Thyroid gland (tissue), 4 donors: Measurements from ENCODE around the gene APLF. TPM values are rescaled to one million over a fixed set of nuclear protein-coding genes. Genes with fewer than 3 reads are reported as not detected.
"Not testable (repeated sequence)": the region's sequence is repeated elsewhere in the genome, so short reads cannot be mapped to it uniquely, and the experiment has no call there.

Experiments used
- DNase-seq, 2 donors: peaks; one replicate each; pipeline ENCODE4 v3.0.0-alpha.2; 2019
- H3K27ac ChIP-seq, 3 donors: fragments of 200-600 bp; sonication (generic); 1 replicate in 2 of 3; 2 replicates in 1 of 3; pipeline ENCODE4 v1.5.1; 2016 to 2019; ENCODE audit warnings: mild to moderate bottlenecking in 1 of 3, moderate library complexity in 1 of 3
- H3K27me3 ChIP-seq: fragments of 200-600 bp; sonication (generic); one replicate; pipeline ENCODE4 v1.5.1; 2019
- H3K36me3 ChIP-seq, 2 donors: fragments of 200-600 bp; sonication (generic); one replicate each; pipeline ENCODE4 v1.5.1; 2016 to 2019
- H3K4me1 ChIP-seq, 2 donors: fragments of 200-600 bp; sonication (generic); one replicate each; pipeline ENCODE4 v1.5.1; 2017 to 2019
- H3K4me3 ChIP-seq, 3 donors: fragments of 200-600 bp; sonication (generic); replicated peaks in 1 of 3; 1 replicate in 2 of 3; 2 replicates in 1 of 3; pipeline ENCODE4 v1.5.1; 2016; ENCODE audit warnings: mild to moderate bottlenecking in 1 of 3
- H3K9me3 ChIP-seq: fragments of 200-600 bp; sonication (generic); one replicate; pipeline ENCODE4 v1.5.1; 2017
- POLR2A ChIP-seq, 2 donors: fragments of 450-650 bp; IDR thresholded peaks; one replicate each; pipeline ENCODE4 v1.6.1; 2017; ENCODE audit warnings: antibody characterized with exemption in 2 of 2, mild to moderate bottlenecking in 2 of 2, moderate library complexity in 1 of 2
- WGBS, 2 donors: methylation state at CpG; one replicate each; pipeline ENCODE4 v1.1.5; 2017; 5-methylcytosine and 5-hydroxymethylcytosine counted together
- intact Hi-C: fragments of 100-400 bp; cut with DNase I; formaldehyde crosslinking; loops from one replicate; pipeline ENCODE4 v1.15.1; 2023
- total RNA-seq, 4 donors: library from RNA; depleted of rRNA; stranded (reverse); fragments of >200 nt; gene quantifications; one replicate each; pipeline ENCODE4 v1.2.3, GENCODE V29; 2016
- TF ChIP-seq, protein P1 (sequence below), 6 experiments: fragments of 200-600 bp in 3 of 6; fragments of 450-650 bp in 3 of 6; sonication (generic) in 3 of 6; IDR thresholded peaks; one replicate each; pipeline ENCODE4 v1.5.1; 2016 to 2019; ENCODE audit warnings: antibody characterized with exemption in 6 of 6, mild to moderate bottlenecking in 2 of 6, inconsistent platforms in 1 of 6, moderate library complexity in 1 of 6

APLF gene
- total RNA-seq, 4 donors from 2014 or later = 8.7 to 12.9 (median 9.6) TPM

DNA sequence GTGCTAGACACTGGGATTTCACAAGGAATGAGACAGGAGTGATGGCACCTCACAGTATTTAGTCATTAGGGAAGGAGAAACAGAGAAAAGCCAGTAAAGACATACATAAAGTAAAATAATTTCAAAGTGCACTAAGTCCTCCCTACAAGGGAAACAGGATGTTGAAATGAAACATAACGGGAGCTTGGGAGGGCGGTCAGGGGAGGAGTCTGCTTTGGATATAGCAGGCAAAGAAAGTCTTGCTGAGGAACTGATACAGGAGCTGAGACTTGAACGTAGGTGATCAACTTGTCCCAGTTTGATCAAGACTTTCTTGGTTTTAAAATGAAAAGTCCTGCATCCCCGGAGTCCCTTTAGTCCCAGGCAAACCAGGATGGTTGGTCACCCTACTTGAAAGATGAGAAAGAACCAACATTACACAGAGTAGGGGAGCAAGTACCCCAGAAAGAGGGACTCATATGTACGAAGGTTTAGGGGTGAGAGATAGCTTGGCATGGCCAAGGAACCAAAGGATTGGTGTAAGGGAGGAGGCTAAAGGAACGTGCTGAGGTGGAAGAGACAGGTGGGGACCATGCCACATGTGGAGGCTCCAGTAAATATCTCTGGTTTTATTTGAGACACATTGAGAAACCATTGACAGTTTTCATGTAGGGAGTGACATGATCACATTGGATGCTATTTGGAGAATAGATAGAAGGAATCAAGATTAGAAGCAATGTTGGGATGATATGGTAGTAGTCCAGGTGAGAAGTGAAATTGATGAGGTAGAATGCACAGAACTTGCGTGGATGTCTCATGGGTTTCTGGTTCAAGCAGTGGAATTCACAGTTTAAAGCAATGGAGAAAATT, 28.7 kb upstream of the APLF start:
- H3K27ac ChIP-seq = no peak overlapping the region
- H3K9me3 ChIP-seq = no peaks in the 10 kb centered on the region
- intact Hi-C loops = no loop called here
- TF ChIP-seq, protein P1, sequence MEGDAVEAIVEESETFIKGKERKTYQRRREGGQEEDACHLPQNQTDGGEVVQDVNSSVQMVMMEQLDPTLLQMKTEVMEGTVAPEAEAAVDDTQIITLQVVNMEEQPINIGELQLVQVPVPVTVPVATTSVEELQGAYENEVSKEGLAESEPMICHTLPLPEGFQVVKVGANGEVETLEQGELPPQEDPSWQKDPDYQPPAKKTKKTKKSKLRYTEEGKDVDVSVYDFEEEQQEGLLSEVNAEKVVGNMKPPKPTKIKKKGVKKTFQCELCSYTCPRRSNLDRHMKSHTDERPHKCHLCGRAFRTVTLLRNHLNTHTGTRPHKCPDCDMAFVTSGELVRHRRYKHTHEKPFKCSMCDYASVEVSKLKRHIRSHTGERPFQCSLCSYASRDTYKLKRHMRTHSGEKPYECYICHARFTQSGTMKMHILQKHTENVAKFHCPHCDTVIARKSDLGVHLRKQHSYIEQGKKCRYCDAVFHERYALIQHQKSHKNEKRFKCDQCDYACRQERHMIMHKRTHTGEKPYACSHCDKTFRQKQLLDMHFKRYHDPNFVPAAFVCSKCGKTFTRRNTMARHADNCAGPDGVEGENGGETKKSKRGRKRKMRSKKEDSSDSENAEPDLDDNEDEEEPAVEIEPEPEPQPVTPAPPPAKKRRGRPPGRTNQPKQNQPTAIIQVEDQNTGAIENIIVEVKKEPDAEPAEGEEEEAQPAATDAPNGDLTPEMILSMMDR (IDR thresholded peaks at IDR 0.05) = no peak
- no peak for TF ChIP-seq POLR2A (IDR thresholded peaks at IDR 0.05)
- no peak overlapping the region for H3K4me3 ChIP-seq
- DNase-seq = no peak
- H3K36me3 ChIP-seq = no peaks in the 10 kb centered on the region
- no peaks in the 10 kb centered on the region for H3K4me1 ChIP-seq
- no peaks in the 10 kb centered on the region for H3K27me3 ChIP-seq
- 73 to 74% methylated on average over 7 of the region's 7 CpGs for WGBS, 2 donors

DNA sequence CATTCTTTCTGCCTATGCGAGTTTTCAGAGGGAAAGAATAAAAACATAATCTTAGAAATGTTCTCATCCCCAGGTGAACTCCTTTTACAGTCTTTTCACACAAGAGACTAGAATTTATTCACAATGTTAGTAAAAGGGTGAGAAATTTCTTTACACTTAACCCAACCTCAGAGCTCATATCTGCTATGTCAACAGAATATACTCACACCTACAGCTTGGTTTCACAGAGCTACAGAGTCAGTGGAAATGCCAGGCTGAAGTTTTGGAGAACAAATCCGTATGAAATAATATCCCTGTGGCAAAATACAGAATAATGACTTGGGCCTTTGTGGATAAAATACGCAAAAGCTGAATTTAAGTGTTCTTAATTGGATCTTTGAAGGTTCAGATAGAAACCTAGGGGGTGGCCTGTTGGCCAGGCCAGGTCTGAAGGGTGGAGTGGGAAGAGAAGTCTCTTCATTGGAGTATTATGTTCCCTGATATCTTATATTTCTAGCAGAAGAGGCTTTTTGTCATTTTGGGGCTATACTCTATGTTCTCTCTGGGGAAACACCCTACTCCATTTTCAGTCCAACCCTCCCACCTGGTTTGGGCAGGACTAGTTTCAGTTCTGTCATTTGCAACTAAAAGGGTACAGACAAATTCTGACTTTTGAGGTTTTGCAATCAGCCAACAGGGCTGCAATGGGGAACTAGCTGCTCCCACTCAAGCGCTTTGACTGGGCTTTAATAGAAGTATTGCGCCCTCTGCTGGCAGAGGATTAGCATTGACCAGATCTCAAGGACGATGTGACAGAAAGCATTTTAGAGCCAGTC, 26.0 kb upstream of the APLF start:
- Histone ChIP-seq H3K4me3 (no peak overlapping the region), H3K36me3 (no peaks in the 10 kb centered on the region), H3K27ac (no peak overlapping the region), H3K4me1 (no peaks in the 10 kb centered on the region), H3K9me3 (no peaks in the 10 kb centered on the region), H3K27me3 (no peaks in the 10 kb centered on the region)
- WGBS, 2 donors = 44 to 45% methylated on average over 6 of the region's 6 CpGs
- TF ChIP-seq, protein P1 (IDR thresholded peaks at IDR 0.05) = peak; percentile 76 to 91 (median 83)
- TF ChIP-seq POLR2A (IDR thresholded peaks at IDR 0.05) = no peak
- intact Hi-C loops = loop anchor here (5.0 kb wide), 1 partner anchor 319 kb away; no protein-coding TSS in a partner anchor
- DNase-seq = peak; percentile 68 to 82

DNA sequence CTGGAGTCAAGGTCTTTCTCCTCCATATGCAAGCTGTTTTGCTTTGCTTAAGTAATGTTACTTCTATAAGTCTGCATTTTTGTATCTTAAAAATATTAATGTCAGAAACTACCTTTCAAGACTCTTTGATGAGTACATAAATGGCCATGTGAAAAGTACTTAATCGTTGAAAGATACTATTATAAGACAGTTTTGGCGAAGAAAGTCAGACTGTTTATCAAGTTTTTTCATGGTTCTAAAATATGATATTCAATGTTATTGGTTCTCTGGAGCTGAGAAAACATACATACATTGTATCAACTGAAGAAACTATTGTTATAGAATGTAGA, 25.4 kb upstream of the APLF start:
- no peak overlapping the region for H3K27ac ChIP-seq
- no peaks in the 10 kb centered on the region for H3K36me3 ChIP-seq
- H3K4me3 ChIP-seq = no peak overlapping the region
- TF ChIP-seq, protein P1 (IDR thresholded peaks at IDR 0.05) = peak in 1 of 6 experiments; percentile 4
- TF ChIP-seq POLR2A (IDR thresholded peaks at IDR 0.05) = no peak
- no peaks in the 10 kb centered on the region for H3K9me3 ChIP-seq
- no peak for DNase-seq
- no peaks in the 10 kb centered on the region for H3K4me1 ChIP-seq
- H3K27me3 ChIP-seq = no peaks in the 10 kb centered on the region
- intact Hi-C loops = loop anchor here (5.0 kb wide), 1 partner anchor 320 kb away; no protein-coding TSS in a partner anchor
- 88 to 98% methylated on average over 2 of the region's 2 CpGs for WGBS, 2 donors

DNA sequence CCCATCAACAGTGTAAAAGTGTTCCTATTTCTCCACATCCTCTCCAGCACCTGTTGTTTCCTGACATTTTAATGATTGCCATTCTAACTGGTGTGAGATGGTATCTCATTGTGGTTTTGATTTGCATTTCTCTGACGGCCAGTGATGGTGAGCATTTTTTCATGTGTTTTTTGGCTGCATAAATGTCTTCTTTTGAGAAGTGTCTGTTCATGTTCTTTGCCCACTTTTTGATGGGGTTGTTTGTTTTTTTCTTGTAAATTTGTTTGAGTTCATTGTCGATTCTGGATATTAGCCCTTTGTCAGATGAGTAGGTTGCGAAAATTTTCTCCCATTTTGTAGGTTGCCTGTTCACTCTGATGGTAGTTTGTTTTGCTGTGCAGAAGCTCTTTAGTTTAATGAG, 21.0 kb upstream of the APLF start:
- DNase-seq = not testable (repeated sequence)

DNA sequence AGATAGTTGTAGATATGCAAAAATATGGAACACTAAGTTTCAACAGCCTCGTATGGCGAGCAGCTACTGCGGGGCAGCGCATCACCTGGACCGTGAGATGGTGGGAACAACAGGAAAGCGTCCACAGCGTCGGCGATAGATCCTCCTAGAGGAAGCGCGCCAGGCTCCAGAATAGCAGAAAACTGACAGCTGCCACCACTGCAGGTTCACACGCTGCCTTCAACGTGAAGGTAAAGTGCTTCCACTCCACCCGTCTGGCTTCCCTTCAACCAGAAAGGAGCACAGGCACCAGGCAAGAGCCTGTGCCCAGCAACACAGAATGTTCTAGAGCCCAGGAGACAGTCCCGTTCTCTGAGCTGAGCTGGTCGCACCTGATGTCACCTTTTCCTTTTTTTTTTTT, 20.3 kb upstream of the APLF start:
- H3K27ac ChIP-seq = no peak overlapping the region
- no peaks in the 10 kb centered on the region for H3K36me3 ChIP-seq
- H3K4me1 ChIP-seq = no peaks in the 10 kb centered on the region
- intact Hi-C loops = no loop called here
- H3K27me3 ChIP-seq = no peaks in the 10 kb centered on the region
- WGBS, 2 donors = 86 to 87% methylated on average over 16 of the region's 16 CpGs
- no peak for DNase-seq
- TF ChIP-seq, protein P1 (IDR thresholded peaks at IDR 0.05) = no peak
- no peak for TF ChIP-seq POLR2A (IDR thresholded peaks at IDR 0.05)
- no peak overlapping the region for H3K4me3 ChIP-seq
- no peaks in the 10 kb centered on the region for H3K9me3 ChIP-seq

More for the DNA sequence above, 21.0 kb upstream of the APLF start:
- H3K36me3 ChIP-seq, H3K4me1 ChIP-seq, H3K27me3 ChIP-seq, H3K27ac ChIP-seq, intact Hi-C loops, H3K4me3 ChIP-seq, H3K9me3 ChIP-seq: not testable (repeated sequence)
- 83 to 93% methylated on average over 3 of the region's 3 CpGs for WGBS, 2 donors
